Upper lobe of right lung (tissue), 1 donor: ENCODE results near the gene FCHSD2. TPM values are rescaled to one million over a fixed set of nuclear protein-coding genes. Genes with fewer than 3 reads are reported as not detected.

ENCODE experiments used
- ATAC-seq: fragments of 200-7000 bp; cut with Tn5 transposase; one replicate; pipeline ENCODE4 v1.9.1; 2020; ENCODE audit warnings: mild to moderate bottlenecking, moderate library complexity
- DNase-seq: peaks from one replicate; pipeline ENCODE4 v3.0.0-alpha.2; 2020
- H3K27ac ChIP-seq: fragments of 200-600 bp; one replicate; pipeline ENCODE4 v1.8.0; 2022
- H3K27me3 ChIP-seq: fragments of 200-600 bp; one replicate; pipeline ENCODE4 v1.8.0; 2022; ENCODE audit warnings: mild to moderate bottlenecking
- H3K36me3 ChIP-seq: fragments of 200-600 bp; one replicate; pipeline ENCODE4 v1.8.0; 2022
- H3K4me1 ChIP-seq: fragments of 200-600 bp; one replicate; pipeline ENCODE4 v1.8.0; 2022
- H3K4me3 ChIP-seq: fragments of 200-600 bp; one replicate; pipeline ENCODE4 v1.8.0; 2022; ENCODE audit warnings: mild to moderate bottlenecking
- H3K9me3 ChIP-seq: fragments of 200-600 bp; one replicate; pipeline ENCODE4 v1.8.0; 2022
- CTCF ChIP-seq: fragments of 200-600 bp; IDR thresholded peaks from one replicate; pipeline ENCODE4 v1.8.0; 2022; ENCODE audit warnings: antibody characterized with exemption
- intact Hi-C: fragments of 100-400 bp; cut with DNase I; formaldehyde crosslinking; loops from one replicate; pipeline ENCODE4 v1.11.0; 2022
- total RNA-seq: library from RNA; stranded (reverse); fragmentation: NEBNext Ultra II Directional; extraction: Animal tissue kit (Norgen Biotek cat#: 25700); gene quantifications from one replicate; pipeline ENCODE4 v1.2.1, GENCODE V29; 2021
- donor health status: DM: no; HTN: yes; CAD: no; lungs with severe emphysema.

FCHSD2 gene
- total RNA-seq, 1 donor from 2014 or later = 71.2 TPM

GRCh38 chr11:73091521-73092305 lies 50.4 kb downstream of the FCHSD2 start:
- Histone ChIP-seq H3K9me3 (no peaks in the 10 kb centered on the region), H3K4me1 (peaks cover 26% of the 10 kb centered on the region), H3K27ac (no peak overlapping the region), H3K36me3 (no peaks in the 10 kb centered on the region), H3K4me3 (no peak overlapping the region), H3K27me3 (no peaks in the 10 kb centered on the region)
- TF ChIP-seq CTCF = no peak
- ATAC-seq (no peak), DNase-seq (no peak)
- intact Hi-C loops = no loop called here

- no peak for DNase-seq
- no peaks in the 10 kb centered on the region for H3K27me3 ChIP-seq
- H3K9me3 ChIP-seq = no peaks in the 10 kb centered on the region
- TF ChIP-seq CTCF = no peak
- H3K4me3 ChIP-seq = no peak overlapping the region
- no peaks in the 10 kb centered on the region for H3K36me3 ChIP-seq
- peak overlapping the region; percentile 43 for H3K27ac ChIP-seq
- H3K4me1 ChIP-seq = peaks cover 9% of the 10 kb centered on the region
- peak; percentile 85 for ATAC-seq
- intact Hi-C loops = no loop called here
Observed at GRCh38 chr11:73087730-73088129, 54.4 kb downstream of the FCHSD2 start.

GRCh38 chr11:73085189-73085875 lies 56.8 kb downstream of the FCHSD2 start:
- no peaks in the 10 kb centered on the region for H3K36me3 ChIP-seq
- intact Hi-C loops = no loop called here
- H3K27ac ChIP-seq = no peak overlapping the region
- TF ChIP-seq CTCF = no peak
- DNase-seq (no peak), ATAC-seq (peak; percentile 71)
- H3K27me3 ChIP-seq = no peaks in the 10 kb centered on the region
- peaks cover 9% of the 10 kb centered on the region for H3K4me1 ChIP-seq
- no peaks in the 10 kb centered on the region for H3K9me3 ChIP-seq
- H3K4me3 ChIP-seq = no peak overlapping the region

GRCh38 chr11:73078631-73079030 lies 63.5 kb downstream of the FCHSD2 start:
- no peak for TF ChIP-seq CTCF
- no peaks in the 10 kb centered on the region for H3K27me3 ChIP-seq
- H3K9me3 ChIP-seq = no peaks in the 10 kb centered on the region
- no peak overlapping the region for H3K4me3 ChIP-seq
- DNase-seq (no peak), ATAC-seq (no peak)
- peaks cover 9% of the 10 kb centered on the region for H3K4me1 ChIP-seq
- intact Hi-C loops = no loop called here
- H3K27ac ChIP-seq = no peak overlapping the region
- H3K36me3 ChIP-seq = no peaks in the 10 kb centered on the region

- no peak for DNase-seq
- H3K36me3 ChIP-seq = no peaks in the 10 kb centered on the region
- no peak overlapping the region for H3K27ac ChIP-seq
- no peak for TF ChIP-seq CTCF
- no peaks in the 10 kb centered on the region for H3K9me3 ChIP-seq
- ATAC-seq = no peak
- intact Hi-C loops = no loop called here
- no peak overlapping the region for H3K4me3 ChIP-seq
- no peaks in the 10 kb centered on the region for H3K27me3 ChIP-seq
- peaks cover 20% of the 10 kb centered on the region for H3K4me1 ChIP-seq
Observed at GRCh38 chr11:73077454-73077853, 64.7 kb downstream of the FCHSD2 start.
